Activated T-helper 1 cell treated with anti-CD3 and anti-CD28 coated beads, Interleukin-12 subunit alpha, Interleukin-12 subunit beta, Interleukin-2, Interleukin-4 antibody, amounts not matched to agents 30 ng/mL and 10 ng/mL and 1 ng/mL, durations not matched to agents 14 hours and 24 hours and 36 hours (primary cell): ENCODE measurements around the gene ALG9. TPM values are rescaled to one million over a fixed set of nuclear protein-coding genes. Genes with fewer than 3 reads are reported as not detected.

Source experiments
- DNase-seq: peaks from one replicate; pipeline ENCODE4 v3.0.0; 2021; ENCODE audit warnings: low spot score
- H3K27ac Mint-ChIP-seq: one replicate; pipeline ENCODE4 v1.8.0; 2021; ENCODE audit warnings: mild to moderate bottlenecking, mixed read lengths
- H3K27me3 Mint-ChIP-seq: one replicate; pipeline ENCODE4 v1.8.0; 2022; ENCODE audit warnings: mild to moderate bottlenecking, moderate library complexity, mixed read lengths; ENCODE audit not compliant: insufficient read depth
- H3K36me3 Mint-ChIP-seq: one replicate; pipeline ENCODE4 v1.8.0; 2021; ENCODE audit warnings: low read depth, mixed read lengths
- H3K4me1 Mint-ChIP-seq: one replicate; pipeline ENCODE4 v1.8.0; 2021; ENCODE audit warnings: low read depth, mixed read lengths
- H3K4me3 Mint-ChIP-seq: one replicate; pipeline ENCODE4 v1.8.0; 2021; ENCODE audit warnings: mild to moderate bottlenecking, moderate library complexity, mixed read lengths
- H3K9me3 Mint-ChIP-seq: one replicate; pipeline ENCODE4 v1.8.0; 2021; ENCODE audit warnings: mixed read lengths
- intact Hi-C: fragments of 100-400 bp; cut with micrococcal nuclease; formaldehyde crosslinking; loops from one replicate; pipeline ENCODE4 v1.15.1; 2024
- total RNA-seq: library from RNA; stranded (reverse); gene quantifications from 2 replicates; pipeline ENCODE4 v1.2.3, GENCODE V29; 2022

Gene ALG9
- total RNA-seq, 1 donor from 2014 or later: 29.3 TPM

DNA sequence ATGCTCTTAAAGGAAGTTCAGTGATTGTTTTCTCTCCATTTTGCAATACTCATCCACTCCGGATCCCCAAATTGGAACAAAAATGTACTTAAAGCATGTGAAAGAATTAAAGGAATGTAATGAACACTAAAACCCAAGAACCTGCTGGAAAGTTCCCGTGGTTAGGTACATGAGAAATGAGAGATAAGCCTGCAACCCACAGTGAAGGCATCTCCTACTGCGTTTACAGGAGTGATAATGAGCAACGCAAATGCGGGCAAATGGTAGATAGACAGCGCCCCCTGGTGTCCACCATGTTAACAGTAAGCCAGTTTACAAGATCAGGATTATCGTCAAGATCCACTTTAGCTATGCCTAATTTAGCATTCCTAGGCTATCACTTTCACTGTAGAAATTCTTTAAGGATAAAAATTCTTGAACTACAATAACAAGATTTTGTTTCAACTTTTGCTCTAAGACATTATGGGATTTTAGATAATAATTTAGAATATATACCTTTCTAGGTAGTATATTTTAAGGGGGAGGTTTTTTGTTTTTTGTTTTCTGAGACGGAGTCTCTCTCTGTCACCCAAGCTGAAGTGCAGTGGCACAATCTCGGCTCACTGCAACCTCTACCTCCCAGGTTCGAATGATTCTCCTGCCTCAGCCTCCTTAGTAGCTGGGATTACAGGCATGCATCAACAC lies 29.9 kb downstream of the ALG9 start:
- intact Hi-C loops: loop anchor here (1.0 kb wide), 6 partner anchors 64 to 387 kb away; partner anchors contain the start of genes PPP2R1B and SIK2
- peaks cover 26% of the 10 kb centered on the region for H3K36me3 Mint-ChIP-seq

DNA sequence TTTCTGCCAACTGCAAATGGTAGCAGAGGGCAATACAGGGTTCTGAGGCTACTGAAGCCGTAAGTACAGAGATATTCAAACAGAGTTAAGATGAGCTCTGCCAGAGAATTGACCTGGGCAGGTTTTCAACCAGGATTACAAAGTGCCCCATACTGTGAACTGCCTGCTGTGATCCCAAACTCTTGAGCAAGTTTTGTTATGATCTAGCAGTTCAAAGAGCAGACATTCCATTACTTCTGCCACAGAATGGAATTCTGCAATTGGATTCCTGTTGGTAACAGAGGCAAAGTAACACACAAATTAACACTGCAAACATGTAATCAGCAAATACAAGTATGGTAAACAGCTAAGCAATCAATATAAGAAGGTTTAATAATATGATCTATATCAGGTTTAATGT lies 31.2 kb downstream of the ALG9 start:
- no peak overlapping the region for H3K4me3 Mint-ChIP-seq
- H3K36me3 Mint-ChIP-seq: peaks cover 33% of the 10 kb centered on the region

More for the DNA sequence above, 29.9 kb downstream of the ALG9 start:
- Mint-ChIP-seq H3K27me3 (no peaks in the 10 kb centered on the region), H3K27ac (no peak overlapping the region), H3K4me1 (peaks cover 16% of the 10 kb centered on the region), H3K4me3 (no peak overlapping the region), H3K9me3 (no peaks in the 10 kb centered on the region)
- peak; percentile 70 for DNase-seq

GRCh38 chr11:111838054-111838453 lies 33.3 kb downstream of the ALG9 start:
- Mint-ChIP-seq H3K4me3 (no peak overlapping the region), H3K27me3 (no peaks in the 10 kb centered on the region), H3K9me3 (no peaks in the 10 kb centered on the region), H3K36me3 (peaks cover 40% of the 10 kb centered on the region), H3K27ac (no peak overlapping the region), H3K4me1 (peaks cover 22% of the 10 kb centered on the region)
- intact Hi-C loops: no loop called here
- DNase-seq: no peak

More for the DNA sequence above, 31.2 kb downstream of the ALG9 start:
- intact Hi-C loops: no loop called here
- DNase-seq: no peak
- H3K27ac Mint-ChIP-seq: no peak overlapping the region
- no peaks in the 10 kb centered on the region for H3K9me3 Mint-ChIP-seq
- no peaks in the 10 kb centered on the region for H3K27me3 Mint-ChIP-seq
- peaks cover 22% of the 10 kb centered on the region for H3K4me1 Mint-ChIP-seq

DNA sequence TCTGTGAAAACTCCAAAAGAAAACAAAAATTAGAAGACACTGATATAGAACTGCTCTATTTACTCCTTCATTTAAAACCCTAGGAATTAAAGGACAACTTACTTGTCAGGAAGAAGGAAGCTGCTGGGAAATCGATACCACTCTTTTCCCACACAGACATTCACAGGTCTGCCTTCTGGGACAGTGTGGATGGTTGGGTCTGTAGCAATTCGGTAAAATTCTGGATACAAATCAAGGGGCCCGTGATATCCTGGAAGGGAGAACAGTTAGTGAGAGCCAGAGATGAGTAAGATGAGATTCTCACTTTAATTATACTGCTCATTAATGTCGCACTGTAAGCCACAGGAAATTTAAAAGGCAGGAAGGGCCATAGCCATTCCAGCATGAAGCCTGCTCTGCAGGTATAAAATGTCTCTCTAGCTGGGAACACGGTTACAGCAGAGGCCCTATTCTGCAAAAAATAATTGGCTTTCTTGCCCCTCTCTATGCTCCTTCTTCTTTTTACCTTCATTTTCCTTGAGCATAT lies 34.0 kb downstream of the ALG9 start:
- peaks cover 40% of the 10 kb centered on the region for H3K36me3 Mint-ChIP-seq

GRCh38 chr11:111836721-111837120 lies 34.7 kb downstream of the ALG9 start:
- H3K4me3 Mint-ChIP-seq: no peak overlapping the region
- peaks cover 22% of the 10 kb centered on the region for H3K4me1 Mint-ChIP-seq
- no peaks in the 10 kb centered on the region for H3K9me3 Mint-ChIP-seq
- no peak for DNase-seq
- intact Hi-C loops: no loop called here
- H3K27ac Mint-ChIP-seq: no peak overlapping the region
- H3K27me3 Mint-ChIP-seq: no peaks in the 10 kb centered on the region
- H3K36me3 Mint-ChIP-seq: peaks cover 40% of the 10 kb centered on the region

More for the DNA sequence above, 34.0 kb downstream of the ALG9 start:
- H3K27ac Mint-ChIP-seq: no peak overlapping the region
- intact Hi-C loops: no loop called here
- no peaks in the 10 kb centered on the region for H3K9me3 Mint-ChIP-seq
- no peak overlapping the region for H3K4me3 Mint-ChIP-seq
- peaks cover 22% of the 10 kb centered on the region for H3K4me1 Mint-ChIP-seq
- no peak for DNase-seq
- H3K27me3 Mint-ChIP-seq: no peaks in the 10 kb centered on the region

- Mint-ChIP-seq H3K27ac (no peak overlapping the region), H3K36me3 (peaks cover 39% of the 10 kb centered on the region), H3K4me1 (peaks cover 17% of the 10 kb centered on the region), H3K4me3 (no peak overlapping the region), H3K9me3 (no peaks in the 10 kb centered on the region), H3K27me3 (no peaks in the 10 kb centered on the region)
- intact Hi-C loops: no loop called here
- DNase-seq: no peak
These were observed 35.2 kb downstream of the ALG9 start for GRCh38 chr11:111836162-111836561.

DNA sequence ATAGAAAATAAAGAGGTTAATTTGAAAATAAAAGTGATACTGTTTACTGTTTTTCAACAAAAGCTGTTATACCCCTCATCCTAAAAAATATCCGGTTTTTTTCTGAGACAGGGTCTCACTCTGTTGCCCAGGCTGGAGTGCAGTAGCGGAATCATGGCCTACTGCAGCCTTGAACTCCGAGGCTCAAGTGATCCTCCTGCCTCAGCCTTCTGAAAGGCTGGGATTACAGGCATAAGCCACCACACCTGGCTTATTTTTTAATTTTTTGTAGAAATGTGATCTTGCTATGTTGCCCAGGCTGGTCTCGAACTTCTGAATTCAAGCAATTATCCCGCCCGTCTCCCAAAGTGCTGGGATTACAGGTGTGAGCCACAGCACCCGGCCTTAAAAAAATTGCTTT lies 35.7 kb downstream of the ALG9 start:
- peaks cover 37% of the 10 kb centered on the region for H3K36me3 Mint-ChIP-seq
- H3K4me1 Mint-ChIP-seq: peaks cover 14% of the 10 kb centered on the region
- DNase-seq: no peak
- no peak overlapping the region for H3K4me3 Mint-ChIP-seq
- no peaks in the 10 kb centered on the region for H3K27me3 Mint-ChIP-seq
- no peak overlapping the region for H3K27ac Mint-ChIP-seq
- H3K9me3 Mint-ChIP-seq: no peaks in the 10 kb centered on the region
- intact Hi-C loops: no loop called here

- Mint-ChIP-seq H3K4me3 (no peak overlapping the region), H3K27ac (no peak overlapping the region), H3K36me3 (peaks cover 44% of the 10 kb centered on the region), H3K4me1 (peaks cover 14% of the 10 kb centered on the region), H3K27me3 (no peaks in the 10 kb centered on the region), H3K9me3 (no peaks in the 10 kb centered on the region)
- intact Hi-C loops: no loop called here
- no peak for DNase-seq
These were observed 36.8 kb downstream of the ALG9 start for GRCh38 chr11:111834432-111835163.

DNA sequence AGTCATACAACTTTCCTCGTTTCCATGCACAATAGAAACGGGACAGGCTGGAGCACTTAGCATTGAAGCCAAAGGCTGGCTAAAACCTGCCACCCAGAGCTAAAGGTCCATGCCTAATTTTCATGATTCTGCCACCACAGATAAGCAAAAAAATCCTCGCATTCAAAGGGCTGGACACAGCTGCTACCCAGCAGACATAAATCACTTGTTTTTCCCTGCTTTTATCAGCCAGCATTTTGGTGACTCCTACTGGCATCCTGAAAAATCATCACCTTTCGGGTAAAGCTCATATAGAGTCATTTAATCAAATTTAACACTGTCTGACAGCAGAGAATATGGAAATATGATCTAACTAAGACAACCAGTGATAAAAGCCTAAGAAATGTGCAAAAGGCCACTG lies 37.9 kb downstream of the ALG9 start:
- DNase-seq: no peak
- Mint-ChIP-seq H3K27me3 (no peaks in the 10 kb centered on the region), H3K36me3 (peaks cover 47% of the 10 kb centered on the region), H3K4me1 (peaks cover 23% of the 10 kb centered on the region), H3K4me3 (no peak overlapping the region), H3K27ac (no peak overlapping the region), H3K9me3 (no peaks in the 10 kb centered on the region)
- intact Hi-C loops: no loop called here

DNA sequence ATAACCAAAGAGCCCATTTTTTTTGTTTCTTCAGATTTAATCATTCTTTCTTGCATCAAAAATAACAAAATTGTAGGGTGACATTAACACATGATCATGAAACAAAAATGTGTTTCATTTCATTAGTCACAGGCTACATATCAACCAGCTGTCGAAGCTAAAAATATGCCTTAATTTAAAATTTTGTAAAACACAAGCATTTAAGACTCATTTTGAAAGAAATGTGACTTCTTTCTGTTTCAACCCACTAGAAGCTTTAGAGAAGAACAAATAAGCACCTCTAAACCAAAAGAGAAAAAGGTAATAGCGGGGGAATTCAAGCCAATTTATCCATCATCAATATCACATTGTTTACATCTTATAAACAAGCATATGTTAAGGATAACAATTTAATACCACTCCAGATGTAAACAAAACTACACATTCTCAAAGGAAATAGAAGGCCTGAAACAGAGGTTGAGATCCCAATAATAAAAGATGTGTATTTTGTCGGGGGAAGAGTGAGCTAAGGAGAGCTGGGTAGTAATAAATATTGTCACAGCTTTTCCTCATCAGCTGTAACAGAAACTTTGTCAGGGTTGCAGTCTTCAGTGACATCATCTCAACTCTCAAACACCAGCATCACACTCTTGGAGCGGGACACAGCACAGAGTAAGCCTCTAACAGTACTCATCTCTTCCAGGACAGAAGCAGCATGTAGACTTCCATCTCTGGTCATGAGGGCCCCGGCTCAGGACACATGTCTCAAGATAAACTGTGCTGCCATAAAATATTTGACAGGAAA lies 42.0 kb downstream of the ALG9 start:
- intact Hi-C loops: no loop called here
- H3K36me3 Mint-ChIP-seq: peaks cover 29% of the 10 kb centered on the region
- H3K27ac Mint-ChIP-seq: no peak overlapping the region
- no peak overlapping the region for H3K4me3 Mint-ChIP-seq
- DNase-seq: no peak
- H3K27me3 Mint-ChIP-seq: no peaks in the 10 kb centered on the region
- H3K9me3 Mint-ChIP-seq: no peaks in the 10 kb centered on the region
- peaks cover 9% of the 10 kb centered on the region for H3K4me1 Mint-ChIP-seq

- Mint-ChIP-seq H3K9me3 (no peaks in the 10 kb centered on the region), H3K27ac (no peak overlapping the region), H3K4me1 (peaks cover 9% of the 10 kb centered on the region), H3K27me3 (no peaks in the 10 kb centered on the region), H3K4me3 (no peak overlapping the region), H3K36me3 (peaks cover 23% of the 10 kb centered on the region)
- intact Hi-C loops: no loop called here
- DNase-seq: no peak
These were observed 44.9 kb downstream of the ALG9 start for GRCh38 chr11:111826322-111826950.

GRCh38 chr11:111823629-111824028 lies 47.8 kb downstream of the ALG9 start:
- no peaks in the 10 kb centered on the region for H3K27me3 Mint-ChIP-seq
- H3K36me3 Mint-ChIP-seq: peaks cover 11% of the 10 kb centered on the region
- H3K27ac Mint-ChIP-seq: no peak overlapping the region

More at GRCh38 chr11:111823629-111824028, 47.8 kb downstream of the ALG9 start:
- Mint-ChIP-seq H3K9me3 (no peaks in the 10 kb centered on the region), H3K4me1 (no peaks in the 10 kb centered on the region), H3K4me3 (no peak overlapping the region)
- no peak for DNase-seq
- intact Hi-C loops: no loop called here
